ENCODE data around the gene SARS1.

SARS1 gene

GRCh38 chr1:109277434-109278204, 63.9 kb downstream of the SARS1 start:
- H3K4me3 ChIP-seq (ENCODE audit: low read depth, low read length), result no peak overlapping the region
- peak; percentile 66 for DNase-seq (ENCODE audit: low read depth)
- peak; percentile 95 for TF ChIP-seq CTCF (IDR thresholded peaks at IDR 0.05; ENCODE audit: control insufficient read depth, extremely low read depth, insufficient read depth)

- TF ChIP-seq CTCF (IDR thresholded peaks at IDR 0.05; ENCODE audit: control insufficient read depth, extremely low read depth, insufficient read depth), result no peak
- no peak overlapping the region for H3K4me3 ChIP-seq (ENCODE audit: low read depth, low read length)
- no peak for DNase-seq (ENCODE audit: low read depth)
Observed at GRCh38 chr1:109279615-109280278, 66.0 kb downstream of the SARS1 start.

GRCh38 chr1:109280862-109281261, 67.1 kb downstream of the SARS1 start:
- TF ChIP-seq CTCF (IDR thresholded peaks at IDR 0.05; ENCODE audit: control insufficient read depth, extremely low read depth, insufficient read depth), result no peak
- no peak for DNase-seq (ENCODE audit: low read depth)
- H3K4me3 ChIP-seq (ENCODE audit: low read depth, low read length), result no peak overlapping the region

GRCh38 chr1:109281680-109282496, 68.2 kb downstream of the SARS1 start:
- no peak for TF ChIP-seq CTCF (IDR thresholded peaks at IDR 0.05; ENCODE audit: control insufficient read depth, extremely low read depth, insufficient read depth)

GRCh38 chr1:109282497-109282951, 68.8 kb downstream of the SARS1 start:
- DNase-seq (ENCODE audit: low read depth), result no peak
- H3K4me3 ChIP-seq (ENCODE audit: low read depth, low read length), result peak overlapping the region; percentile 81
- no peak for TF ChIP-seq CTCF (IDR thresholded peaks at IDR 0.05; ENCODE audit: control insufficient read depth, extremely low read depth, insufficient read depth)

More at GRCh38 chr1:109281680-109282496, 68.2 kb downstream of the SARS1 start:
- DNase-seq (ENCODE audit: low read depth), result no peak
- H3K4me3 ChIP-seq (ENCODE audit: low read depth, low read length), result peak overlapping the region; percentile 81

- TF ChIP-seq CTCF (IDR thresholded peaks at IDR 0.05; ENCODE audit: control insufficient read depth, extremely low read depth, insufficient read depth), result peak; percentile 37
- peak within 1 kb of the TSS; percentile 81 for H3K4me3 ChIP-seq (ENCODE audit: low read depth, low read length)
- DNase-seq (ENCODE audit: low read depth), result peak; percentile 83
Observed at GRCh38 chr1:109282952-109283747, 69.4 kb downstream of the SARS1 start, which contains the start of gene PSRC1. Gene PSRC1, minus strand, starts transcription at chr1:109283145.

Data from LNCaP clone FGC (cell line).